Adrenal gland (tissue), 12 donors: Measurements from ENCODE around the gene LGI2. TPM values are rescaled to one million over a fixed set of nuclear protein-coding genes. Genes with fewer than 3 reads are reported as not detected.

ENCODE experiments used
- DNase-seq, 7 donors: peaks; one replicate each; pipeline ENCODE4 v3.0.0-alpha.2; 2019 to 2020
- H3K27ac ChIP-seq, 5 donors: fragments of 200-600 bp; sonication (generic) in 4 of 5; 1 replicate in 3 of 5; 2 replicates in 2 of 5; pipeline versions ENCODE4 v1.5.1 to v1.8.0; 2016 to 2020; ENCODE audit warnings: mild to moderate bottlenecking in 1 of 5
- H3K27me3 ChIP-seq: fragments of 200-600 bp; 2 replicates; pipeline ENCODE4 v1.8.0; 2021
- H3K36me3 ChIP-seq, 2 donors: fragments of 200-600 bp; replicated peaks in 1 of 2; 1 replicate in 1 of 2; 2 replicates in 1 of 2; pipeline versions ENCODE4 v1.5.1 to v1.8.0; 2018 to 2022
- H3K4me1 ChIP-seq, 2 donors: fragments of 200-600 bp; replicated peaks in 1 of 2; 1 replicate in 1 of 2; 2 replicates in 1 of 2; pipeline versions ENCODE4 v1.5.1 to v1.8.0; 2018 to 2021
- H3K4me3 ChIP-seq, 4 donors: fragments of 200-600 bp; sonication (generic) in 3 of 4; one replicate each; pipeline ENCODE4 v1.5.1; 2016 to 2018
- H3K9me3 ChIP-seq, 3 donors: fragments of 200-600 bp; sonication (generic) in 1 of 3; replicated peaks in 1 of 3; 1 replicate in 2 of 3; 2 replicates in 1 of 3; pipeline versions ENCODE4 v1.5.1 to v1.8.0; 2016 to 2021
- CTCF ChIP-seq, 6 experiments: fragments of 450-650 bp in 4 of 6; fragments of 200-600 bp in 2 of 6; sonication (generic) in 1 of 6; IDR thresholded peaks; 1 replicate in 5 of 6; 2 replicates in 1 of 6; pipeline versions ENCODE4 v1.5.1 to v1.8.0; 2016 to 2021; ENCODE audit warnings: antibody characterized with exemption in 6 of 6, mild to moderate bottlenecking in 2 of 6, moderate library complexity in 1 of 6
- POLR2A ChIP-seq, 2 donors: fragments of 450-650 bp; IDR thresholded peaks; one replicate each; pipeline ENCODE4 v1.6.1; 2017; ENCODE audit warnings: antibody characterized with exemption in 2 of 2, mild to moderate bottlenecking in 2 of 2, moderate library complexity in 1 of 2
- WGBS, 4 donors: extraction: QIAGEN DNeasy Blood & Tissue Kit in 2 of 4; methylation state at CpG; one replicate each; pipeline versions ENCODE4 v1.1.5 to v1.1.7; 2013 to 2017; 5-methylcytosine and 5-hydroxymethylcytosine counted together
- intact Hi-C, 2 donors: fragments of 100-400 bp; cut with DNase I; formaldehyde crosslinking; loops; one replicate each; pipeline versions ENCODE4 v1.14.1 to v1.15.0; 2022 to 2023
- polyA plus RNA-seq, 3 donors: library from polyadenylated mRNA; stranded (reverse); fragments of 200-250 nt in 2 of 3; fragments of 350-450 nt in 1 of 3; fragmentation: Illumina TruSeq in 1 of 3; extraction: RNeasy Lipid Tissue Mini Kit (QIAGEN cat#74804) in 1 of 3; gene quantifications; one replicate each; pipeline ENCODE4 v1.2.3, GENCODE V29; 2013 to 2014
- total RNA-seq, 9 donors: library from RNA; depleted of rRNA in 4 of 9; stranded (reverse); fragments of >200 nt in 4 of 9; fragments of 120-200 nt in 1 of 9; fragmentation: NEBNext Ultra II Directional in 1 of 9; extraction: Animal tissue kit (Norgen Biotek cat#: 25700) in 1 of 9; gene quantifications; one replicate each; pipeline versions ENCODE4 v1.1.0 to v1.2.4, GENCODE V29; 2013 to 2023
- donor health status: healthy with polysubstance abuse.
- donor health status: Bipolar disorder and iron deficiency.
- donor health status: DM: yes; HTN: yes; CAD: no.
- donor health status: DM: no; HTN: no; CAD: no.
- donor health status: DM: no; HTN: no; CAD: no.
- donor health status: DM: yes; HTN: yes; CAD: no.

The LGI2 gene
- total and polyA plus RNA-seq, 12 donors = 0.06 to 4.9 (median 2.1) TPM

- Histone ChIP-seq H3K9me3 (no peaks in the 10 kb centered on the region), H3K27ac (no peak overlapping the region), H3K4me3 (no peak overlapping the region), H3K36me3 (no peaks in the 10 kb centered on the region), H3K27me3 (no peaks in the 10 kb centered on the region), H3K4me1 (no peaks in the 10 kb centered on the region)
- no peak for TF ChIP-seq CTCF (IDR thresholded peaks at IDR 0.05)
- no peak for TF ChIP-seq POLR2A (IDR thresholded peaks at IDR 0.05)
- WGBS, 4 donors = 84 to 93% (median 88%) methylated on average over 8 to 9 of the region's 9 CpGs
- no peak for DNase-seq
- intact Hi-C loops = no loop called here
Measured at GRCh38 chr4:24965627-24966026, 65.1 kb downstream of the LGI2 start.

GRCh38 chr4:24963277-24963676, 67.5 kb downstream of the LGI2 start:
- no peaks in the 10 kb centered on the region for H3K9me3 ChIP-seq
- no peaks in the 10 kb centered on the region for H3K36me3 ChIP-seq
- 52 to 59% (median 55%) methylated on average over 2 of the region's 2 CpGs for WGBS, 4 donors
- H3K27me3 ChIP-seq = no peaks in the 10 kb centered on the region
- H3K4me1 ChIP-seq = no peaks in the 10 kb centered on the region
- no peak for TF ChIP-seq CTCF (IDR thresholded peaks at IDR 0.05)
- TF ChIP-seq POLR2A (IDR thresholded peaks at IDR 0.05) = no peak
- no peak for DNase-seq
- H3K4me3 ChIP-seq = no peak overlapping the region
- no peak overlapping the region for H3K27ac ChIP-seq
- intact Hi-C loops = no loop called here

GRCh38 chr4:24957886-24958285, 72.9 kb downstream of the LGI2 start:
- no peak overlapping the region for H3K4me3 ChIP-seq
- H3K27ac ChIP-seq = no peak overlapping the region
- intact Hi-C loops = no loop called here
- WGBS, 4 donors = 67 to 98% (median 71%) methylated on average over 2 of the region's 2 CpGs
- TF ChIP-seq CTCF (IDR thresholded peaks at IDR 0.05) (no peak), POLR2A (IDR thresholded peaks at IDR 0.05) (no peak)
- no peak for DNase-seq
- no peaks in the 10 kb centered on the region for H3K27me3 ChIP-seq
- H3K36me3 ChIP-seq = no peaks in the 10 kb centered on the region
- no peaks in the 10 kb centered on the region for H3K9me3 ChIP-seq
- no peaks in the 10 kb centered on the region for H3K4me1 ChIP-seq

GRCh38 chr4:24956763-24957162, 74.0 kb downstream of the LGI2 start:
- H3K27me3 ChIP-seq = no peaks in the 10 kb centered on the region
- intact Hi-C loops = no loop called here
- 87 to 92% (median 89%) methylated on average over 2 of the region's 2 CpGs for WGBS, 4 donors
- TF ChIP-seq POLR2A (IDR thresholded peaks at IDR 0.05) = no peak
- no peak for TF ChIP-seq CTCF (IDR thresholded peaks at IDR 0.05)
- no peaks in the 10 kb centered on the region for H3K4me1 ChIP-seq
- H3K9me3 ChIP-seq = no peaks in the 10 kb centered on the region
- no peak for DNase-seq
- no peaks in the 10 kb centered on the region for H3K36me3 ChIP-seq
- no peak overlapping the region for H3K27ac ChIP-seq
- no peak overlapping the region for H3K4me3 ChIP-seq
